HG02763 (cell line): ENCODE data around the gene TP53BP2.
"Not testable (repeated sequence)": the region's sequence is repeated elsewhere in the genome, so short reads cannot be mapped to it uniquely, and the experiment has no call there.

Experiments used
- ATAC-seq: cut with Tn5 transposase; IDR thresholded peaks from one replicate; pipeline ENCODE4 v1.9.1; 2021; ENCODE audit warnings: mild to moderate bottlenecking, moderate library complexity; ENCODE audit not compliant: unreplicated experiment

The TP53BP2 gene

DNA sequence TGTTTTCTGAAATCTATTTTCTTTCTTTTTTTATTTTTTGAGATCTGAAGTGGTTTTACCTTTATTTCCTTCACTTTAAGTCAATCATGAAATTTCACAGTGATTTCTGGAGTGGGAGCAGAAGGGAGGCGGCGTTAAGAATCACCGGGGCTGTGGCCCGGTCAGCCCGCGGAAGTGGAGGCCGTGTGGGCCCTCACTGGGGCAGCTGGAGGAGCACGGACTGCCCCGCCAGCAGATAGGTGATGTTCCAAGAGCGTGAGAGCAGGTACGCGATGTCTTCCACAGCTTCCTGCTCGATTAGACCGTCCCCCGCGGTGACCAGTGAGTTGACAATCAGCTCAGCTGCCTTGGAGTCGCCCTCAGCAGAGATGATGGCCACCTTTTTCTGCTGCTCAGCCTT lies 10.6 kb upstream of the TP53BP2 start:
- ATAC-seq, result no peak

DNA sequence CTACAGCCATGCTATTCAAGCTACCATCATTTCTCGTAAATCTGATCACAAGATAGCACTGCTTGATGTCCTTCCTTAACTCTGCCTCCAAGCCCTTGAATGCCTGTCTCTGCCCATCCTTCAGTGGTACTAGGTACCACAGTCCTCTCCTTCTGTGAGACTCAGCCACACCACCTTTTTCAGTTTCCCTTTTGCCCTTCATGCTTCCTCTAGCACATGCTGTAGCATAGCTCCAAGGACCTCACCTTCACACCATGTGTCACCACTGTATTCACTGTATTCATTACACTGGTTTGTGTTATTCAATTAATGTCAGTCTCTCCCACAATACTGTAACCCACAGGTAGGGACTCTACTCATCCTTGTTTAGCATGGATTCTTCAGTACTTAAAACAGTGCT lies 8.0 kb upstream of the TP53BP2 start:
- ATAC-seq, result no peak

GRCh38 chr1:223853275-223853674 lies 7.5 kb upstream of the TP53BP2 start:
- ATAC-seq, result no peak

DNA sequence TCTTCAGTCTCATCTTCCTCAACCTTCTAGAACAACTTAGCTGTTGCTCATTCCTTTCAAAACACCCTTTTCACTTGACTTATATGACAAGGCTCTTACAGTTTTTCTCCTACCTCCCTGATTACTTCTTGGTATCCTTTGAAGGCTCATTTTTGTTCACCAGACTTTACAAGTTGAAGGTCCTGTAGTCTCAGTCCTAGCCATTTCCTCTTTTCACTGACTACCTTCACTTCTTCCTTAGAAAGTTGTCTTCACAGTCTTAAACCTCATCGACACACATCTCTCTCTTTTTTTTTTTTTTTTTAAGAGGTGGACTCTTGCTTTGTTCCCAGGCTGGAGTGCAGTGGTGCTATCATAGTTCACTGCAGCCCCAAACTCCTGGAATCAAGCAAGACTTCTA lies 6.6 kb upstream of the TP53BP2 start:
- ATAC-seq, result no peak

- no peak for ATAC-seq
Measured at GRCh38 chr1:223849352-223850254, 3.9 kb upstream of the TP53BP2 start.

GRCh38 chr1:223848536-223848935 lies 2.8 kb upstream of the TP53BP2 start:
- no peak for ATAC-seq

GRCh38 chr1:223847781-223848345 lies 2.1 kb upstream of the TP53BP2 start:
- no peak for ATAC-seq

- peak; percentile 22 for ATAC-seq
Measured at GRCh38 chr1:223845037-223845809, 524 bp downstream of the TP53BP2 start.

- ATAC-seq, result no peak
Measured at GRCh38 chr1:223844787-223845036, 1.0 kb downstream of the TP53BP2 start.

DNA sequence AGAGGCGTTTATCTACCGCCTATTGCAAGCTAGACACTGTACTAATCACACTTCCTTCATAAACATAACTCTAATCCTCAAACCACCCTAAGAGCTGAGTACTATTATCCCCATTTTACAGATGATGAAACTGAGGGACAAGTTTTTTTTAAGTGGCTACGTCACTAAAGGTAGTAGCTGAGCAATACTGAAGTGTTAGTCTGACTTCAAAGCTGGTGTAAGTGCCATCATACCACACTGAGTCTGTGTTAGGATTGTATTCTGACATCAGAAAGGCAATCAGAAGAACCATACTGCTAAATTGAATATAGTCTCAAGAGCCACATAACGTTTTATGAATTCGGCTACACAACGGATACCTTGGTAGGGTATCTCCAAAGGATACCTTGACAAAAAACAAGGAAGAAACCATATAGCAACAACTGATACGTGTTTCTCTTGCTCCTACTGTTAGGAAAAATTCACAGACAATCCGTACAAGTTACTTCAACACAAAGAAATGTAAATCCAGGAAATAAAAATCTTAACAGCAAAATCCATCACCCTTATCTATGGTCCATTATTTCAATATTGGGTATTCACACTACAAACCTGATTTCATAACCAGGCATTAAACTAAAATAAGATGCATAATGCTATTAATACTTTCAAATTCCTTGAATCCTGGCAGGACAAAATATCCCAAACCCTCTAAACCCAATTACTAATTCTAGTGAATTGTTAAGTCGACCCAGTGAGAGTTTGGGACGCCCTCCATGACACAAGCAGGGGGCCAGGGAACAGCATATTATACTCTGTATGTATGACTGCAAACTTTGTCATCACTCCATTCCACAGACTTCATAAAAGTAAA lies 1.6 kb downstream of the TP53BP2 start:
- no peak for ATAC-seq

DNA sequence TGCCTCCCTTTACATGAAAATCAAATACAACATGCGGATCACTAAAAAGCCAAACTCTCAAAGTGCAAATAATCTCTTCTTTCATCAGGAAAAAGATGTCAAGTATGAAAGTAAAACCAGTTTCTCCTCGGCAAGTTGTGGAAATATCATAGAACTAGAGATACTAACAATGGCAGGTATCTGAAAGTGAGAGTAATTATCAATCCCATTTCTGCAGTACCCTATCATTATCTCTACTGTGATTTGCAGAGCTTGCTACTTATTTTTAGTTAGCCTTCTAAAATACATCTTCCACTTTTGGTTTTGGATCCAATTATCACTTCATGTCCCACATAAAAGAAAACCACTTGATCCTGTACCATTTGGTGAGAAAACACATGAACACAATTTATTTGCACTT lies 3.0 kb downstream of the TP53BP2 start:
- ATAC-seq, result no peak

GRCh38 chr1:223841977-223842623 lies 3.6 kb downstream of the TP53BP2 start:
- ATAC-seq, result not testable (repeated sequence)

GRCh38 chr1:223840254-223840653 lies 5.5 kb downstream of the TP53BP2 start:
- no peak for ATAC-seq

GRCh38 chr1:223838125-223838854 lies 7.5 kb downstream of the TP53BP2 start:
- ATAC-seq, result no peak

DNA sequence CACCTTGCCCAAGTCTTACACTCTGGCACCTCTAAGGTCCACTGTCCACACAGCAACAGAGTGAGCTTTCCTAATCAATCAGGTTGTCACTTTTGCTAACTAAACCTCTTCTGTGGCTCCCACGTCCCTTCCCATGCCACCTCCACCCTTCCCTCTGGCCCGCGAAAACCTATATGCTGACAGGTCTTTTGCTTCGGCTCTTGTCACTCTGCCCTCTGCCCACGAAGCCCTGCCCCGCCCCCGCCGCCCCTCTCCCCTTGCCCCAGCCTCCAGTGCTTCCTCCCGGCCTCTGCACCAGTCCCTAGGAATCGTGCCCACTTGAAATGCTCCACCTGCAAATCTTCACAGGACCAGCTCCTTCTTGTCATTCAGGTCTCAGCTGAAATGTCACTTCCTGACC lies 8.1 kb downstream of the TP53BP2 start:
- no peak for ATAC-seq

DNA sequence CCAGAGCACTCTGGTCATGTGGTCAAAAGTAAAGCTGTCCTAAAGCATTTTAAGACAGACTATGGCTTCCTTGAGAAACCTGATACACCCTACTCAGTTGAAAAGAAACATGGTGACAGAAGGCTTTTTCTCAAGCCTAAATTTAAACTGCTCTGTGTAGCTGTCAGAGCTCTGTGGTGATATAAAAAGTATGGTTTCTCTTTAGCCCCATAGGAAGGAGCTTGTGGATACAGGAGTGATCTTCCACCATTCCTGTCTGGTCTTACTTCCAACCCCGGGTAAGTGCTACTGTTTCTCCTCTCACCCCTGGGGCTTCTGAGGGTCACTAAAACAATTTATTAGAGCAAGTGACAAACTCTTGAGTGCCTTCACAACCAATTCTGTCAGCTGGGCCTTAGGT lies 8.5 kb downstream of the TP53BP2 start:
- ATAC-seq, result no peak

- no peak for ATAC-seq
Measured at GRCh38 chr1:223836586-223836985, 9.2 kb downstream of the TP53BP2 start.

GRCh38 chr1:223835754-223836153 lies 10.0 kb downstream of the TP53BP2 start:
- no peak for ATAC-seq

GRCh38 chr1:223834660-223835263 lies 11.0 kb downstream of the TP53BP2 start:
- no peak for ATAC-seq

DNA sequence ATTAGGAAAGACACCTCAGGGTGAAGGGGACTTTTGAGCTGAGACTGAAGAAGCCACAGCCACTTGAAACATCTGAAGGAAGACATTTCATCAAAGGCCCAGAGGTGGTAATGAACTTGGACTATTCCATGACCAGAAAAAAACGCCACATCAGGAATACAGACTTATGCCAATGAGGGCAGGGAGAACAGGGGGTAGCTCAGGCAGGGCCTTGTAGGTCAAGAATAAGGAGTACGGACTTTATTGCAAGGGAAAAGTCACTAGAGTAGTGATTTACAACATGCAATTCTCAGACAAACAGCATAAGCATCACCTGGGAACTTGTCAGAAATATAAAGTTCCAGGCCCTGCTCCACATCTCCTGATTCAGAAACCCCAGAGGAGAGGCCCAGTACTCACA lies 11.8 kb downstream of the TP53BP2 start:
- ATAC-seq, result no peak
